Hematopoietic multipotent progenitor cell (in vitro differentiated cells): Measurements from ENCODE around the gene PRKCQ. TPM values are rescaled to one million over a fixed set of nuclear protein-coding genes. Genes with fewer than 3 reads are reported as not detected.

Source experiments
- DNase-seq, 3 donors: peaks; one replicate each; pipeline ENCODE4 v3.0.0-alpha.2; 2011 to 2015; ENCODE audit warnings: low read depth in 2 of 3, low spot score in 2 of 3
- total RNA-seq: library from RNA; depleted of rRNA; stranded (reverse); fragments of >200 nt; gene quantifications from one replicate; pipeline ENCODE4 v1.2.3, GENCODE V29; 2012

PRKCQ gene
- total RNA-seq, 1 donor, result 36.6 TPM

GRCh38 chr10:6570893-6571292 lies 9.2 kb downstream of the PRKCQ start:
- no peak for DNase-seq

- no peak for DNase-seq
These were observed 10.8 kb downstream of the PRKCQ start for GRCh38 chr10:6569259-6569658.

- DNase-seq, result no peak
These were observed 12.2 kb downstream of the PRKCQ start for GRCh38 chr10:6567884-6568283.

GRCh38 chr10:6567203-6567703 lies 12.8 kb downstream of the PRKCQ start:
- no peak for DNase-seq

- DNase-seq, result no peak
These were observed 14.5 kb downstream of the PRKCQ start for GRCh38 chr10:6565588-6565987.

GRCh38 chr10:6564367-6564766 lies 15.7 kb downstream of the PRKCQ start:
- no peak for DNase-seq

GRCh38 chr10:6563731-6564130 lies 16.3 kb downstream of the PRKCQ start:
- DNase-seq, result no peak

GRCh38 chr10:6563075-6563474 lies 17.0 kb downstream of the PRKCQ start:
- peak in 1 of 3 donors; percentile 39 for DNase-seq

- no peak for DNase-seq
These were observed 17.9 kb downstream of the PRKCQ start for GRCh38 chr10:6562221-6562620.

GRCh38 chr10:6561552-6561951 lies 18.5 kb downstream of the PRKCQ start:
- no peak for DNase-seq

GRCh38 chr10:6558759-6559461 lies 21.2 kb downstream of the PRKCQ start:
- DNase-seq, result no peak

GRCh38 chr10:6558272-6558671 lies 21.8 kb downstream of the PRKCQ start:
- no peak for DNase-seq

- DNase-seq, result no peak
These were observed 26.1 kb downstream of the PRKCQ start for GRCh38 chr10:6553937-6554336.

- peak in 2 of 3 donors; percentile 42 to 48 for DNase-seq
These were observed 36.6 kb downstream of the PRKCQ start for GRCh38 chr10:6543431-6544005.

GRCh38 chr10:6542999-6543430 lies 37.1 kb downstream of the PRKCQ start:
- DNase-seq, result peak in 2 of 3 donors; percentile 53 to 78

- no peak for DNase-seq
These were observed 40.2 kb downstream of the PRKCQ start for GRCh38 chr10:6539833-6540232.

- DNase-seq, result peak in 1 of 3 donors; percentile 62
These were observed 42.3 kb downstream of the PRKCQ start for GRCh38 chr10:6537770-6538169.

GRCh38 chr10:6536102-6536501 lies 44.0 kb downstream of the PRKCQ start:
- no peak for DNase-seq

- no peak for DNase-seq
These were observed 44.8 kb downstream of the PRKCQ start for GRCh38 chr10:6535156-6535764.

- no peak for DNase-seq
These were observed 47.8 kb downstream of the PRKCQ start for GRCh38 chr10:6532321-6532720.

- no peak for DNase-seq
These were observed 49.1 kb downstream of the PRKCQ start for GRCh38 chr10:6530966-6531365.
